OCI-LY3 (cell line): ENCODE data around the gene ZNF621.

Experiments used
- EZH2phosphoT487 ChIP-seq: fragments of 200-600 bp; shearing (Covaris generic); IDR thresholded peaks from 2 replicates; pipeline ENCODE4 v1.6.1; 2018; ENCODE audit warnings: antibody characterized with exemption, mixed run types, low read depth
- TF ChIP-seq, protein P1 (sequence below): fragments of 200-600, 300-600 bp; sonication (generic); IDR thresholded peaks from 2 replicates; pipeline ENCODE4 v1.5.1; 2014; ENCODE audit warnings: antibody characterized with exemption, low read length, low read depth

DNA sequence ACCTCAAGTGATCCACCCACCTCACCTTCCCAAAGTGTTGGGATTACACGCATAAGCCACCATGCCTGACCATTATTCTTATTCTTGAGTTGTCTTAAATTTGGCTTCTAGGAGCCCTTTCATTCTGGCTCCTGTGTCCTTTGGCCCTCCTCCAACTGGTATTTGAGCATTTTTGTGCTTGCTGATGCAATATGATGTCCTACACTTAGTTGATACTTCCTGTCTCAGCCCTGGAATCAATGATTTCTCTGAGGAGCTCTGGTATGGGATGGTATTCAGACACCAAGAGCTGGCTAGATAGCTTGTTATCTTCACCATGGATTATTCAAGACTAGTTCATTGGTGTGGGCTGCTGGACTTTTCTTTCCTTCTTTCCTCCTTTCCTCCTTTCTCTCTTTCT lies 25.4 kb downstream of the ZNF621 start:
- TF ChIP-seq, protein P1, sequence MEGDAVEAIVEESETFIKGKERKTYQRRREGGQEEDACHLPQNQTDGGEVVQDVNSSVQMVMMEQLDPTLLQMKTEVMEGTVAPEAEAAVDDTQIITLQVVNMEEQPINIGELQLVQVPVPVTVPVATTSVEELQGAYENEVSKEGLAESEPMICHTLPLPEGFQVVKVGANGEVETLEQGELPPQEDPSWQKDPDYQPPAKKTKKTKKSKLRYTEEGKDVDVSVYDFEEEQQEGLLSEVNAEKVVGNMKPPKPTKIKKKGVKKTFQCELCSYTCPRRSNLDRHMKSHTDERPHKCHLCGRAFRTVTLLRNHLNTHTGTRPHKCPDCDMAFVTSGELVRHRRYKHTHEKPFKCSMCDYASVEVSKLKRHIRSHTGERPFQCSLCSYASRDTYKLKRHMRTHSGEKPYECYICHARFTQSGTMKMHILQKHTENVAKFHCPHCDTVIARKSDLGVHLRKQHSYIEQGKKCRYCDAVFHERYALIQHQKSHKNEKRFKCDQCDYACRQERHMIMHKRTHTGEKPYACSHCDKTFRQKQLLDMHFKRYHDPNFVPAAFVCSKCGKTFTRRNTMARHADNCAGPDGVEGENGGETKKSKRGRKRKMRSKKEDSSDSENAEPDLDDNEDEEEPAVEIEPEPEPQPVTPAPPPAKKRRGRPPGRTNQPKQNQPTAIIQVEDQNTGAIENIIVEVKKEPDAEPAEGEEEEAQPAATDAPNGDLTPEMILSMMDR: no peak
- TF ChIP-seq EZH2phosphoT487: no peak
